ENCODE data around the gene C1orf141. TPM values are rescaled to one million over a fixed set of nuclear protein-coding genes. Genes with fewer than 3 reads are reported as not detected.
A peak's percentile ranks its signal among the peaks of the same experiment; 100 is the strongest.

Gene C1orf141
- total RNA-seq: not detected in 2 replicates

GRCh38 chr1:67134695-67135094 lies at the start of gene C1orf141:
C1orf141 (minus strand) TSS chr1:67134970; CDS start chr1:67127240, 7,730 bp downstream.
- H3K4me3 ChIP-seq (ENCODE audit: low read depth, low read length): peak within 1 kb of the TSS; percentile 33
- no peaks in the 10 kb centered on the region for H3K36me3 ChIP-seq (ENCODE audit: control insufficient read depth, insufficient read depth, low read length)
- no peak for DNase-seq (ENCODE audit: low read depth)
- H3K27me3 ChIP-seq (ENCODE audit: control insufficient read depth, insufficient read depth, low read length): no peaks in the 10 kb centered on the region
- TF ChIP-seq, protein P1, sequence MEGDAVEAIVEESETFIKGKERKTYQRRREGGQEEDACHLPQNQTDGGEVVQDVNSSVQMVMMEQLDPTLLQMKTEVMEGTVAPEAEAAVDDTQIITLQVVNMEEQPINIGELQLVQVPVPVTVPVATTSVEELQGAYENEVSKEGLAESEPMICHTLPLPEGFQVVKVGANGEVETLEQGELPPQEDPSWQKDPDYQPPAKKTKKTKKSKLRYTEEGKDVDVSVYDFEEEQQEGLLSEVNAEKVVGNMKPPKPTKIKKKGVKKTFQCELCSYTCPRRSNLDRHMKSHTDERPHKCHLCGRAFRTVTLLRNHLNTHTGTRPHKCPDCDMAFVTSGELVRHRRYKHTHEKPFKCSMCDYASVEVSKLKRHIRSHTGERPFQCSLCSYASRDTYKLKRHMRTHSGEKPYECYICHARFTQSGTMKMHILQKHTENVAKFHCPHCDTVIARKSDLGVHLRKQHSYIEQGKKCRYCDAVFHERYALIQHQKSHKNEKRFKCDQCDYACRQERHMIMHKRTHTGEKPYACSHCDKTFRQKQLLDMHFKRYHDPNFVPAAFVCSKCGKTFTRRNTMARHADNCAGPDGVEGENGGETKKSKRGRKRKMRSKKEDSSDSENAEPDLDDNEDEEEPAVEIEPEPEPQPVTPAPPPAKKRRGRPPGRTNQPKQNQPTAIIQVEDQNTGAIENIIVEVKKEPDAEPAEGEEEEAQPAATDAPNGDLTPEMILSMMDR (IDR thresholded peaks at IDR 0.05; ENCODE audit: insufficient read depth, low read length, poor library complexity, severe bottlenecking): no peak

DNA sequence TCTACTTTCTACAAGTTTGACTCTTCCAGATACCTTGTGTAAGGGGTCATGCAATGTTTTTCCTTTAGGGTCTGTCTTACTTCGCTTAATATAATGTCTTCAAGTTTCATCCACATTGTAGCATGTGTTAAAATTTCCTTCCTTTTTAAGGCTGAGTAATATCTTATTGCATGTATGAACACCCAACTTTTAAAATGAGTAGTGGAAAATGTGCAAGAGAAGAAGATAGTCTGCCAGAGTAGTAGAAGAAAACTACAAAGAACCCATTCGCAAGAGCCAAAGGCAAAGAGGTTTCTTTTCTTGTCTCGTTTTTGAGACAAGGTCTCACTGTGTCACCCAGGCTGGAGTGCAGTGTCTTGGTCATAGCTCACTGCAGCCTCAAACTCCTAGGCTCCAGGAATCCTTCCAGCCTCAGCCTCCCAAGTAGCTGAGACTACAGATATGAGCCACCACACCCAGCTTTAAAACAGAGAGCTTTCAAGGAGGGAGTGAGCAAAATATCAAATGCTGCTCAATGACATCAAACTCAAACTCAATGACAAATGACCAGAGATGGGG lies 40.8 kb upstream of the C1orf141 start:
- TF ChIP-seq, protein P1 (IDR thresholded peaks at IDR 0.05; ENCODE audit: insufficient read depth, low read length, poor library complexity, severe bottlenecking): no peak
- H3K27me3 ChIP-seq (ENCODE audit: control insufficient read depth, insufficient read depth, low read length): no peaks in the 10 kb centered on the region
- DNase-seq (ENCODE audit: low read depth): no peak
- H3K4me3 ChIP-seq (ENCODE audit: low read depth, low read length): no peak overlapping the region
- H3K36me3 ChIP-seq (ENCODE audit: control insufficient read depth, insufficient read depth, low read length): no peaks in the 10 kb centered on the region

DNA sequence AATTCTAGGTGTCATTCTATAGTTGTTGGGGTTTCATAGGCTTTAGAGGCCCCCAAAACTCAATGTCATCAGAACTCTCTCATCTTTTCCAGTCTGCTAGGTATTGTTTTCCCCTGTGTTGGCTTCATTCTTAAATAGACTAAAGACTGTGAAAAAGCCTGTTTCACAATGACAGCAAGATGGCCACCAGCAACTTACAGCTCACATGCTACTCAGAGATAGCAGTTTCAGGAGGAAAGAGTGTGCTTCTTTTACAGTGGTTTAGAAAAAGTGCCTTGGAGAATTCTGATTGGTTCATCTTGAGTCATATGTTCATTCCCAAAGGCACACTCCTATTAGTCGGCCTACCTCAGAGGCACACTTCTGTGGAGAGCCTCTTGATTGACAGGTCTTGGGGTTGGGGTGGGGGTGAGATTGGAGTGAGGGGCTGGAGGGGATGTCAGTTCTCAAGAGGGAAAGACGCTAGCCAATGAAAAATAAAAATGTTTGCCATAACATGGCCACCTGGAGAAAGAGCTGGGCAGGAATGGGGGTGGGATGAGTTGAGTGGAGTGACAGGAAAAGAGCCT lies 40.0 kb upstream of the C1orf141 start:
- no peak for DNase-seq (ENCODE audit: low read depth)

GRCh38 chr1:67173988-67174387 lies 39.2 kb upstream of the C1orf141 start:
- Histone ChIP-seq H3K36me3 (ENCODE audit: control insufficient read depth, insufficient read depth, low read length) (no peaks in the 10 kb centered on the region), H3K4me3 (ENCODE audit: low read depth, low read length) (no peak overlapping the region), H3K27me3 (ENCODE audit: control insufficient read depth, insufficient read depth, low read length) (no peaks in the 10 kb centered on the region)
- DNase-seq (ENCODE audit: low read depth): no peak
- TF ChIP-seq, protein P1 (IDR thresholded peaks at IDR 0.05; ENCODE audit: insufficient read depth, low read length, poor library complexity, severe bottlenecking): no peak

More for the DNA sequence above, 40.0 kb upstream of the C1orf141 start:
- H3K36me3 ChIP-seq (ENCODE audit: control insufficient read depth, insufficient read depth, low read length): no peaks in the 10 kb centered on the region
- no peak overlapping the region for H3K4me3 ChIP-seq (ENCODE audit: low read depth, low read length)
- H3K27me3 ChIP-seq (ENCODE audit: control insufficient read depth, insufficient read depth, low read length): no peaks in the 10 kb centered on the region
- TF ChIP-seq, protein P1 (IDR thresholded peaks at IDR 0.05; ENCODE audit: insufficient read depth, low read length, poor library complexity, severe bottlenecking): no peak

DNA sequence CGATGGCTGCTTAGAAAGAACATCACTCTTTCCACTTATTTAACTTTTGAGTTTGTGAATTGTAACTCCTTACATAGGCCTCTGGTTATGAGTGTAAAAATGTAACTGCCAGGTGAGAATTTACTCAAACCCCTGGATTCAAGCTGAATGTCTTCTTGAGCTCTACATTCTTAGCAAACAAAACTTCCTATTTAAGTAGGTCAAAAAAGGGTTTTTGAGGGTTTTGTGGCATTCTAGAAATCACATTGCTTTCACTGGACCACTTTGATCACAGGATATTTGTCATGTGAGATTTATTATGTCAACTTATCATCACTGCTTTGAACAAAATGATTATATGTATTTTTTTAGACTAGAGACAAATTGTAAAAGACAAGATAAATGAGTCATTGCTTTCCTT lies 37.2 kb upstream of the C1orf141 start:
- no peak for DNase-seq (ENCODE audit: low read depth)
- Histone ChIP-seq H3K4me3 (ENCODE audit: low read depth, low read length) (no peak overlapping the region), H3K36me3 (ENCODE audit: control insufficient read depth, insufficient read depth, low read length) (no peaks in the 10 kb centered on the region), H3K27me3 (ENCODE audit: control insufficient read depth, insufficient read depth, low read length) (no peaks in the 10 kb centered on the region)
- TF ChIP-seq, protein P1 (IDR thresholded peaks at IDR 0.05; ENCODE audit: insufficient read depth, low read length, poor library complexity, severe bottlenecking): no peak

DNA sequence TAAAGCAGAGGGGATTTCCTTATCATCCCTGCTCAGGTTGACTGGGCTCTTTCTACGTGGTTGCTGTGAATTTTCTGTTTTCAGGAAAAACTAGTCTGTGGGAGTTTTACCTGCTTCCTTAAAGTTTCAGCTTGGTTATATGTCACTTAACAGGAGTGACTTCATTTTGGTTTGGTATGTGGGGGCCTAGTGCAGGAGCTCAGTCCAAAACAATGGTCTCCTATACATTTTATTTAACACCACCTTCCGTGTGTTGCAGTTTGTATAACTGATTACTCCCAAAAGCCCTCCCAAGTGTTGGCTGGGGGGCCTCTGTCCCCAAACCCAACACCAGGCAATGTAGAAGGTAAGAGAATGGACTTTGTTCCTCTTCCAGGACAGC lies 36.8 kb upstream of the C1orf141 start:
- Histone ChIP-seq H3K27me3 (ENCODE audit: control insufficient read depth, insufficient read depth, low read length) (no peaks in the 10 kb centered on the region), H3K36me3 (ENCODE audit: control insufficient read depth, insufficient read depth, low read length) (no peaks in the 10 kb centered on the region), H3K4me3 (ENCODE audit: low read depth, low read length) (no peak overlapping the region)
- TF ChIP-seq, protein P1 (IDR thresholded peaks at IDR 0.05; ENCODE audit: insufficient read depth, low read length, poor library complexity, severe bottlenecking): no peak
- no peak for DNase-seq (ENCODE audit: low read depth)
